Measurements from ENCODE around the gene SPARC.
A peak's percentile ranks its signal among the peaks of the same experiment; 100 is the strongest.

The SPARC gene

GRCh38 chr5:151722546-151722945, 35.8 kb upstream of the SPARC start:
- no peak overlapping the region for H3K4me3 ChIP-seq (ENCODE audit: control insufficient read depth, low read depth, low read length)
- no peak for TF ChIP-seq CTCF (conservative IDR thresholded peaks at IDR 0.05; ENCODE audit: control insufficient read depth, insufficient read depth, low read depth, low read length)
- DNase-seq (ENCODE audit: low read depth), result no peak

GRCh38 chr5:151721812-151722391, 35.2 kb upstream of the SPARC start:
- DNase-seq (ENCODE audit: low read depth), result no peak

GRCh38 chr5:151721087-151721646, 34.5 kb upstream of the SPARC start:
- no peak for TF ChIP-seq CTCF (conservative IDR thresholded peaks at IDR 0.05; ENCODE audit: control insufficient read depth, insufficient read depth, low read depth, low read length)
- no peak for DNase-seq (ENCODE audit: low read depth)

More at GRCh38 chr5:151721812-151722391, 35.2 kb upstream of the SPARC start:
- no peak overlapping the region for H3K4me3 ChIP-seq (ENCODE audit: control insufficient read depth, low read depth, low read length)
- TF ChIP-seq CTCF (conservative IDR thresholded peaks at IDR 0.05; ENCODE audit: control insufficient read depth, insufficient read depth, low read depth, low read length), result no peak

GRCh38 chr5:151720215-151720614, 33.5 kb upstream of the SPARC start:
- no peak overlapping the region for H3K4me3 ChIP-seq (ENCODE audit: control insufficient read depth, low read depth, low read length)
- no peak for TF ChIP-seq CTCF (conservative IDR thresholded peaks at IDR 0.05; ENCODE audit: control insufficient read depth, insufficient read depth, low read depth, low read length)
- DNase-seq (ENCODE audit: low read depth), result no peak

More at GRCh38 chr5:151721087-151721646, 34.5 kb upstream of the SPARC start:
- no peak overlapping the region for H3K4me3 ChIP-seq (ENCODE audit: control insufficient read depth, low read depth, low read length)

GRCh38 chr5:151719228-151720000, 32.7 kb upstream of the SPARC start:
- TF ChIP-seq CTCF (conservative IDR thresholded peaks at IDR 0.05; ENCODE audit: control insufficient read depth, insufficient read depth, low read depth, low read length), result peak; percentile 71
- H3K4me3 ChIP-seq (ENCODE audit: control insufficient read depth, low read depth, low read length), result no peak overlapping the region
- peak; percentile 73 for DNase-seq (ENCODE audit: low read depth)

GRCh38 chr5:151718646-151719045, 31.9 kb upstream of the SPARC start:
- no peak for TF ChIP-seq CTCF (conservative IDR thresholded peaks at IDR 0.05; ENCODE audit: control insufficient read depth, insufficient read depth, low read depth, low read length)
- H3K4me3 ChIP-seq (ENCODE audit: control insufficient read depth, low read depth, low read length), result no peak overlapping the region
- peak; percentile 56 for DNase-seq (ENCODE audit: low read depth)
